ENCODE measurements around the gene SDK1.

The SDK1 gene

DNA sequence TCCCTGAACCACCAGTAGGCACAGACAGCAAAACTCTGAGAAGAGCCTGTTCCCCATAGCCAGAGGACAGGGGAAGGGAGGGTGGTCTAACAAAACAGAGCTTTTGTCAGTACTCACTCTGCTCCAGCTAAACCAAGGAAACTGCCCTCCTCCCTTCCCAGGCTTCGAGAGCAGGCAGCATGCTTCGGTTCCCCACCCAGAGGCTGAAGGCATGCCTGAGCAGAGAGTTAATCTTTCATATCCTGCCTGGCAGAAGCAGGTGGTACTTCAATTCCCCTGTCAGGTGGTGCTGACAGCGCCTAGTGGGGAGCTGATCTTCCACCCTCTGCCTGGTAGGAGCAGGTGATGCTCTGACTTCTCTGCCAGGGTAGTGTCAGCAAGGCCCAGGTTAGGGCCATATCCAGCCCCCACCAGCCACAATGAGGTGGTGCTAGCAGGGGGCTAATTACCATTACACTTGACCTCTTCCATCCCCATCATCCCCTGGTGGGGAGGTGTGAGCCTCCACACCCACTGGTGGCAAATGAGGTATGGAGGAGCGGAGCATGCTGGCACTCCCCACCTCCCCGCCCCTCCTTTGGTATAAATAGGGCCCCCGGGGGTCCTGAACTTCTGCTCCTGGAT lies 35.1 kb downstream of the SDK1 start:
- in situ Hi-C loops (cut with HindIII; ENCODE audit: low sequenced_read_pairs): no loop called here

DNA sequence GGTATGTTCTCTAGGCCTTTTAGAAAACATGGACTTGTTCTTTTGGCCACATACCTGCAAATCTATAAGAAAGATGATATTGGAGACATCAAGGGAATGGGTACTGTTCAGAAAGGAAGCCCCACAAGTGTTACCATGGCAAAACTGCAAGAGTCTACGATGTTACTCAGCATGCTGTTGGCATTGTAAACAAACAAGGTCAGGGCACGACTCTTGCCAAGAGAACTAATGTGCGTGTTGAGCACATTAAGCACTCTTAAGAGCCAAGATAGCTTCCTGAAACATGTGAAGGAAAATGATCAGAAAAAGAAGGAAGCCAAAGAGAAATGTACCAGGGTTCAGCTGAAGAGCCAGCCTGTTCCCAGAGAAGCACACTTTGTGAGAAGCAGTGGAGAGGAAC lies 37.1 kb downstream of the SDK1 start:
- in situ Hi-C loops (cut with HindIII; ENCODE audit: low sequenced_read_pairs): no loop called here

DNA sequence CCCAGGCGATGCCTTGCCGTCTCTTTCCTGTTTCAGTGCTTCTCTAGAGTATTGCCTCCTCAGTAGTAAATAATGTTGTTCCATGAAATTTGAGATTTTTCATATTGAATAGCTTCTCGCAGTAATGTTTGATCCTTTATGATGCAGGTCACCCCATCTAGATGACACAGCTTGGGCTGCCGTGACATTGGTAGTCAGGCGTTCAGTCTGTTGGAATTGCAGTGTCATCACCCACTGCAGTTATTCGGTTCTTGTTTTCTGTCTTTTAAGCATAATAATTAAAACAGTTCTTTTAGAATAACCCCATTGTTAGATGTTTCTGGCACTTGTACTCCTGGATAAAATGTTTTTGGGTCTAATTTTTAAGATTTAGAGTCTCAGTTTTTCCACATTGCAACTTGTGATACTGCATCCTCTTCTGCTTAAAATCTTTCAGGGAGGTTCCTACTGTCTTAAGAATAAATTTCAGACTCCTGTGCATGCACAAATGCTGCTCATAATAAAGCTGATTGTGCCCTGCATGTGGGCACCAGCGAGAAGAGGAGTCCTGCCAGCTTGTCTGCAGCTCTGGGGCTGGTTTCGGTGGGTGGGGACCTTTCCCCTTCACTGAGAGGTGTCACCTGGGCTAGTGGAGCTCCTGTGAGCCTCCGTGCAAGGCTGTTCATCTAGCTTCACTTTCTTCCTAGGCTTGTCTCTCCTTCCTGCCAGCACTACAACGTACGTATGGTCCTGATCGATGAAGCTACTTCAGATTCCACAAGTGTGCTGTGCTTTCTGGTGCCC lies 44.8 kb downstream of the SDK1 start:
- in situ Hi-C loops (cut with HindIII; ENCODE audit: low sequenced_read_pairs): no loop called here

DNA sequence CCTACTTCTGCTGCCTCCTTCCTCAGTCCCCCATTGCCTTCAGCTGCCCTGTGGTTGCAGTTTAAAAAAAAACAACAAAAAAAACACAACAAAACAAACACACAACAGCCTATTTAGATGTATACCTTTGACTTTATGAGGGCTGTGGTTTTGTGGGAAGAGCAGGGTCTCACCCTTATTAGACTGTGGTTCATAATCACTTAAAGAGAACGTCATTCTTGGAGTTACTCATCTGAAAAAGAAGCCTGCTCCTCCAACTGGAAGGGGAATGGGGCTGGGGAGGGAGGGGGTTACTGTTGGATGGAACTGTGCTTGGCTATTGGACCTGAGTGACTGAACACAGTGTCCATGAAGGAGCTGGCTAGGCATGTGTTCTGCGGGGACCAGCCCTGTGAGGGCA lies 48.1 kb downstream of the SDK1 start:
- in situ Hi-C loops (cut with HindIII; ENCODE audit: low sequenced_read_pairs): no loop called here

DNA sequence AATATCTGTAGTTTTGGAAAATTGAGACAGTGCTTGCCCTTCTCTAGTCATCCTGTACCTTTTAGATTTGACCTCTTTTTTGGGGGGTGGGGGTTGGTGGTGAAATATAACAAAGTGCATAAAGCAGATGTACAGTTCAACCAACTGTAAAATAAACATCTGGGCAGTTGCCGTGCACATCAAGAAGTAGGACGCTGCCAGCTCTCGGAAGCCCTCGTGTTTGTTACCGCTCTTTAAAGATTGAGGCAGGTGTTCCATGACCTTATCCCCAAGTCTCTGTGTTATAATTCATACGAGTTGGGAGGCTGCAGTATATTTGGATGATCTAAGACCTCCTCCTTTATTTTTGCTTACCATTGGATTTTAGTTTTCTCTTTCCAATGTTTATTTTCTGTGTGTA lies 55.1 kb downstream of the SDK1 start:
- in situ Hi-C loops (cut with HindIII; ENCODE audit: low sequenced_read_pairs): no loop called here

DNA sequence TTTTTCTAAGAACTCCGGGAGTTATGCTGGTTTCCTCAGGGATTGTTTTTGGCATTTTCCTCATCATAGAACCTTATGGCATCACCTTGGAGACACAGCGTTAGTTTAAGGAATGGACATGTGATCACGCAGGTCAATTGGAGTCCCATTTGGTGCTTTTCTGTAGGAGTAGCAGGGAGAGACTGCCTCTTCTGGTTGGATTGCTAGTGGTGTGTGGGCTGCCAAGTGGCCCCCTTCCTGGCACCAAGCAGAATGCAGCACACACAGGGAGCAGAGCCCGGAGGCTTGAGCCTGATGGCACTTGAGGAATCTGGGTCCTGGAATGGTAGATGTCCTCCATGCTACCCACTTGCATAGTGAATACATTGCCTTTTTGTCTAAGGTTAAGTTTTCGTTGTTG lies 57.9 kb downstream of the SDK1 start:
- in situ Hi-C loops (cut with HindIII; ENCODE audit: low sequenced_read_pairs): no loop called here

DNA sequence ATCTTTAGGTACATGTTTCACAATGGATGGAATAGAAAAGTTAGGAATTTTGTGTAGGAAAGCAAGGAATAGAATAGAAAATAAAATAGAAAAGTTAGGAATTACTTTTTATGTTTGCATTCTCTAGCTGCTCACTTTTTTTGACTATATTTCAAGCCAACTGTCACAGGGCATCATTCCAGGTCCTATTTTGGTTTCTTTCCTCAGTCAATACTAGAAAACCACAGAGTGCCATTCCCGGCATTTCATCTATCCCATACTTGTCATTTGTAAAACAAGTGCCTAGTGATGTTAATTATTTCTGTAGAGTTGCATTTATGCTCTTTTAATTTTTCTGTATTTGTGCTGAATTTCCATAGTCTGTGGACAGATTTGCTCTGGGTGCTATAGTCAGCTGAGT lies 66.2 kb downstream of the SDK1 start:
- in situ Hi-C loops (cut with HindIII; ENCODE audit: low sequenced_read_pairs): no loop called here

DNA sequence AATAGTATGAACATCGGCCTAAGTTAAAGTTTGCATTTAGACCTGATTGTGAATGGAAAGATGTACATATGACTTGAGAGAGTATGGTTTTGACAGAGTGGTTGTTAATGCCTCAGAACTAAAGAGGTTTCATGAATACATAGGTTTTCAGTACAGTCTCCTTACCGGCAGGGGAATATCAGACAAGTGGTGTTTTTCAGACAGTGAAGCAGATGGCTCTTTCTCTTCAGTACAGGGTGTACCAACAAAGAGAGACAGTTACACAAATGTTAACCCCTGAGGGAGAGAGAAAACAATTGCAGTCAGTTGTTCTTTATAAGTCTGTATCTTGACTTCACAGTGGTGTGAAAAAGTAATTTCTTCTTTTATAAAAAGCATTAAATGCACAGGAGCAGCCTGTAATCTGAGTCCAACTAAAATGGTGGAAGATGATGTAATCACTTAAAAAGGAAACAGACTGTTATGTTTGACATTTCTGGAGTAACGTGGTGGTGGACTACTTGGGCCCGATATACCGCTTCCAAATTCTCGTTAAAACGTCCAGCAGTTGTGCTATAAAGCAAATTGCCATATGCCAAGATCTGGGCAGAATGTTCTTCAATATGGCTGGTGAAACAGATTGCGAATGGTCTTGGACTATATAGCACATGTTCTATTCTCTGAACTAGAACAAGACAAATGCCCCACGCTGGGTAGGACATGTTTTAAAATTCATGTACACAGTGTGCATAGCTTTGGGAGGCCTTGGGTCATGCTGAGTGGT lies 69.2 kb downstream of the SDK1 start:
- in situ Hi-C loops (cut with HindIII; ENCODE audit: low sequenced_read_pairs): no loop called here

DNA sequence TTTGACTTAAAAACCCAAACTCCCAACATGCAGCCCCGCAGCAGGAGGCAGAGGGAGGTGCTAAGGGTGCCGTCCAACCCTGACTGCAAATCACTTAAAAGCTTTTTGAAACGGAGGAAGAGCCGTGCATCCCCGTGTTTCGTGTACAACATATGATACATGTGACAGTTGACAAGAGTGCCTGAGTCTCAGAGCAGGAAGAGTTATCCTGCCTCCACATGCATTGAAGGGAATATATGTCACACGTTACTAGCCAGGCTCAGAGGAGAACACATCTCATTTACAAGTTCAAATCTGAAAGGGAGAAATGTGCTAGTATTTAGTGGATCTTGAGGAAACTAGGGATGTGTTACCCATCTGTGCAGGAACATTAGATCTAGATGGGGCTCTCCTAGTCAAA lies 69.9 kb downstream of the SDK1 start:
- in situ Hi-C loops (cut with HindIII; ENCODE audit: low sequenced_read_pairs): no loop called here

DNA sequence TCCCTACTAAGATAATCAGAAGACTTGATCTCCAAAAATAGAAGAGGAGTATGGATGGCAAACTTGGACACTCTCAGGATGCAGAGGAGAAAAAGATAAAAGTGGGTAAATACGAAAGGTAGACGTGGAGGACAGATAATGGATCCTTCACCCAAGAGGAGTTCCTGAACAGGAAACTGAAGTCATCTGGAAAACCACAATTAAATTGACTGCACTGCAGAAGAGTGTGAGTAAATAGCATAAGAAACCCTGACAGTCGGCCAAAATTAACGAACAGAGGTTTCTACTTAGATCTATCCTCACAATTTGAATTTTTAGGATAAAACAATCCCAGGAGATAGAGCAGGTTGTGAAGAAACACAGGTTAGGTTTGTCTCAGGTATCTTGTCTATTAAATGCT lies 70.5 kb downstream of the SDK1 start:
- in situ Hi-C loops (cut with HindIII; ENCODE audit: low sequenced_read_pairs): no loop called here

DNA sequence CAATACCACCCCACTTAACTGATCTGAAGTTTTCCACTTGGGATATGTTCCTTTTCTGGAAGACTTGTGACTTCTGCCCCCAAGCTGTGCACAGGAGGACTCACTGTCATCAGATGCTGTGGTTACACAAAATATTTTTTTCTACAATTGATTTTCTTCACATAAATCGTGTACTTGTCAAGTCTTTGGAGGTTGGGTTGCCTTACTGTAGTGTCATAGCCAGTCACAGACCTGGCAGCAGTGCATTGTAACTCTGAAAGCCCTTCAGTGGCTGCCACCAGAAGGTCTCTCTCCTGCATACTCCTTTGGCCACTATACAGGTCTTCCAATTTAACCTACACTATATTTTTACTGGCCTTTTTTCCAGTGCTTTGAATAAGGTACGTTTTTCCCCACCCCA lies 73.2 kb downstream of the SDK1 start:
- in situ Hi-C loops (cut with HindIII; ENCODE audit: low sequenced_read_pairs): no loop called here

DNA sequence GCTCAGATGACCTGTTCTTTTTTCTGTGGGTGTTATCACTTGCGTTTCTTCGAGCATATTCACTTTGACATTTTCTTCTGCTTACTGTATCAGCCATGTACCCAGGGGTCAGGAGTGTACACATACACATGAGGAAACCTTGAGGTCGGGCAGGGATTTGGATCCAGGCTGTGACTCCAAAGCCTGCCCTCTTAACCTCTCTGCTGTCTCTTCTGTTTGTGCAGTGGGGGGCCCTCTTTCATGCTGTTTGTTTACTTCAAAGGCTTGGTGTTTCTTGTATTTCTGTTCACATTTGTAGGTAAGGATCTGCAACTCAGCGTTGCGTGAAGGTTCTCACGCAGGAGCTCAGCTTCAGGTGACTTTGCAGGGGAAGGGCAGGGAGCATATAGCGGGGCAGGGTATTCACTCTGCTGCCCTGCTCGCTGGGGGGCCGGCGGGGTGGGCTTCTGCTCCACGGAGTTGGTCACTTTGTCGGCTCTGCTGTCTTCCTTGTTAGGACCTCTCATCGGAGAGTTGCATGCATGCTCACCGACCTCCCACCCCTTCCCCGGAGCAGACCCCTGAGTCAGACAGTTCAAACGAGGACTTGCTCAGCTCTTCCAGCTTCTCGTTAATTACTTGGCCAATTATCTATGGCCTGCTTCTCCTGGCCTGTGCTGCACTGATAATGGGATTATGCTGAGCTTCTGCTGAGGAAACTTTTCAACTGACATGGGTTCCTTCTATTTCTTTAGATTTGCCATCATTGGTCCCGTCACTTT lies 77.5 kb downstream of the SDK1 start:
- in situ Hi-C loops (cut with HindIII; ENCODE audit: low sequenced_read_pairs): no loop called here

DNA sequence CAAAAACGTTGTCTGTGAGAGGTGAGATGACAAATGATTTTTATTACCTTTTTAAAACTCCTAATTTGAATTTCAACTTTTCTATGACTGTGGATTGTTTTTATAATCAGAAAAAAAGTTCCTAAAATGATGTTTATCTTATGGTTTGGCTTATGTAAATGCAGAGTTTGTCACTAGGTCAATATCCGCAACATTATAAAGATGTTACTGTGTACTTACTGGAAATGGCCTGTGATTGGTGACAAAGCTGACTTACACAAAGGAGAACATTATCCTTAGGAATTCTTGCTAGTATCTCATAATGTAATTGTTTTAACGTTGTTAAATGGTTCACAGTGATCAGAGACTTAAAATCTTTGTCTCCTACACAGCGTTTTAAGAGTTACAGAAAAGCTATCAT lies 79.0 kb downstream of the SDK1 start:
- in situ Hi-C loops (cut with HindIII; ENCODE audit: low sequenced_read_pairs): no loop called here

DNA sequence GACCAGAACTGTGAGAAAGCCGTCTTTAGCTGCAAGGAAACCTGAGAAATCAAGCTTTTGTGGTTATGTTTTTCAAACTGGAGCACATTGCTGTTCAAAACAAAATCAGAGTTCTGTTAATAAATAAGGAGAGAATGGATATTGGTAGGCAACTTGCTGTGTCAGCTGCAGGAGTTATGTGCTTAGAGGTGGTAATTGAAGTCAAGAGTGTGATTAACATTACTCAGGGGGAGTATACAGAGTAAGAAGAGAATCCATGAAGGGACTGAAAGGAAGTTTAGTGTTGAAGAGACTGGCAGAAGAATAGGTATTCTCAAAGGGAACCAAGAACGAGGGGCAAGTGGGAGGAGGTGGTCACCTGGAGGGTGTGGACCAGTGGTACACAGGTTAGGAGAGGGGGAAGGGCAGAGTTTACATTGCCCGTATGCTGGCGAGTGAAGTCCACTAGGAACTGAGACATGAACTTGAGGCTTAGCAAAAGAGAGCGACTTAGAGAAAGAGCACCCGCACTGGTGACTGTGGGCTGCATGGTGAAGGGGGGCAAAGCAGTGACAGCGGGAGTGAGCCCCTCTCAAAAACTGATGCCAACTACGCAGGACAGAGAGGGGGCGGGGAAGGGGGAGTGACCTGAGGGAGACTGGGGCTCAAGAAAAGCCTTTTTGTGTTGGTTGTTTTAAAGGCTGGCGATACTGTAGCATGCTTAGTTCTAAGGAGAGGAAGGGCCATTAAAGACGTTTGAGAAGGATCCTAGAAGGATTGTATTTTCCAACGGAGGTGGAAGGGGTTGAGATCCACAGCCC lies 80.0 kb downstream of the SDK1 start:
- in situ Hi-C loops (cut with HindIII; ENCODE audit: low sequenced_read_pairs): no loop called here

DNA sequence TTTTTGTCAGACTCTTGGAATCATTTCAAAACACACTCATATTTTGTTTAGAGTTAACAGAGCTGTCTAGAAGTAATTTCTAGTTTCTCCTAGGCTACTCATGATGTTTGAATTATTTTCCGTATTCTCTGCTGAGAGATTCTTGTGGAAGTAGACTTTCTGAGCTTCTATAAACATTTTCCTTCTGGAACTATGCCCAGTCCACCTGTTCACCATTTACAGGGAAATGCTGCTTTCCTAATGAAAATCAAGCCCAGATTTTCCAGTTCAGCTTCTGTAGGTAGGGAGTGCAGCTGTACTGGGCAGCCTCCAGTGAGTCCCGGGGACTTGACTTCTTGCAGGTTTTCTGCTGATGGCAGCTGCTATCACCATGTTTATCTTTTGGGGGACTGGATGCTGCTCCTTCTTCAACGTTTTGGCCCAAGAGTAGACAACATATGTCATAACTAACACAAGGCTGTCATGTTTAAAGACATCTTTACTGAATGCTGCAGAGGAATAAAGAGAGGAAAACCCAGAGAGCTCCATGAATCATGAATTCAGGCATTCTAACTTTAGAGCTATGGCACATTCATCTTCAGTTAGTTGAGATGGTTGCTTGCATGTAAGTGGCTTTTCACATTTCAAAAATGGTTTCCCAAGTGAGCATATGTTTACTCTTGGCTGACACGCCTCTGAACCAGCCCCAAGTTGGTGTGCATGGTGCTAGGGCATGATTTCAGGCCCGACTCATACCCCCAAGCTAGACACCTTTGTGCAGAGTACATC lies 85.6 kb downstream of the SDK1 start:
- in situ Hi-C loops (cut with HindIII; ENCODE audit: low sequenced_read_pairs): no loop called here

DNA sequence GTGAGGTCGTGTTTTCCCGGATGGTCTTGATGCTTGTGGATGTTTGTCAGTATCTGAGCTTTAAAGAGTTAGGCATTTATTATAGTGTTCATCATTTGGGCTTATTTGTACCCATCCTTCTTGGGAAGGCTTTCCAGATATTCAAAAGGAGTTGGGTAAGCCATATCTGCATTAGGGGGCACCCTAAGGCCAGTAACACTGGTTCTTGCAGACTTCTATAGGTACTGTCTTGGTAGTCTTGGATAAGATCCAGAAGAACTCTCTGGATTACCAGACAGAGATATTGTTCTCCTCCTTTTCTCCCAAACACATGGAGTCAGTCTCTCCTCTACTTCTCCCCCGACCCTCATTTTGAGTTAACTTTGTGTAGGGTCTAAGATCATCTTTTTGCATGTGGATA lies 92.8 kb downstream of the SDK1 start:
- in situ Hi-C loops (cut with HindIII; ENCODE audit: low sequenced_read_pairs): no loop called here

DNA sequence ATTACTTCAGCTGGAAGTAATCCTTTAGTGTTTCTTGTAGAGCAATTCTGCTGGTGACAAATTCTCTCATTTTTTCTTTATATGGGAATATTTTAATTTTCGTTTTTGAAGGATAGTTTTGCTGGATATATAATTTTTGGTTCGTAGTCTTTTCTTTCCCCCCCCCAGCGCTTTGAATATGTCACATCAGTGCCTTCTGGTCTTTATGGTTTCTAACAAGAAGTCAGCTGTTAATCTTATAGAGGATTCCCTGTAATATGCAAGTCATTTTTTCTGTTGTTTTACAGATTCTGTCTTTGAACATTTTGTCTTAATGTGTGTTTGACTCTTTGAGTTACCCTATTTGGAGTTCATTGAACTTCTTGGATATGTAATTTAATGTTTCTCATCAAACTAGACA lies 96.3 kb downstream of the SDK1 start:
- in situ Hi-C loops (cut with HindIII; ENCODE audit: low sequenced_read_pairs): no loop called here

DNA sequence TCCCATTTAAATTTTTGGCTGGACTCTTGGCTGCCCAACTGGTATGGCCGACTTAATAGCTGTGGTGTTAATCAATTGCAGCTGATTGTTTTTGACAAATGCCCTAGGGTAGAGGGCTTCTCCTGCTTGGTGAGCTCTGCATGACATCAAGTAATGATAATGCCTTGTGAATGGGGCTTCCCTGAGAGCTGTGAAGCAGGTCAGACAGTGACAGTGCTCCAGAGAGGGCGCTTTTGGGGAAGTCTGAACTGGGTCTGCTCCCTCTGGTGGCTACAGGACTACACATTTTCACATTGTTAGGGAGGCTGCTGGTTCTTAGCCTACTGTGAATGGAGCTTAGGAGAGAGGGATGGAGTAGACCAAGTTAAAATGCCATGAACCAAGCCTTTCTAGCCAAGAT lies 98.8 kb downstream of the SDK1 start:
- in situ Hi-C loops (cut with HindIII; ENCODE audit: low sequenced_read_pairs): no loop called here

DNA sequence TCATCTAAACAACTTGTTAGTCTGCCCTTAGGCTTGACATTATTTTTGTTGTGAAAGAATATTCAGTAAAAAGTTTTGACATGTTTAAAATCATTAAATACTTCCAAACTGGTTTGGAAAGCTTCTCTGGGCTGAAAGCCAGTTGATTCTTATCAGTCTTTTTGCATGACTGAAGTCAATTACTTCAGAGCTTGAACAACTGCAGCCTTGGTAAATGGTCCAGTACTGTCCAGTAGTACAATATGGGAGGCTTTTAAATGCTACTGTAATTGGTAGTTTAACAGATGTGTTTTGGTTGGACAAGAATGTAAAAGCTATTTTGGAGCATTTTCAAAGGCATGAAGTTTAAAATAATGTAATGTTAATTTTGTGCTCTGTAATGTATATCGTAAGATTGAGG lies 103.4 kb downstream of the SDK1 start:
- in situ Hi-C loops (cut with HindIII; ENCODE audit: low sequenced_read_pairs): no loop called here

Data from DLD1 (cell line).